VCaP (cell line): ENCODE measurements around the gene CDCA7L.

Experiments
- H3K27ac ChIP-seq: fragments of 450-650 bp; 2 replicates; pipeline ENCODE4 v1.5.1; 2017
- CTCF ChIP-seq: fragments of 450-650 bp; conservative IDR thresholded peaks from 2 replicates; pipeline ENCODE4 v1.5.1; 2017; ENCODE audit warnings: mild to moderate bottlenecking, moderate library complexity

CDCA7L gene

GRCh38 chr7:21944616-21945453 is 864 bp downstream of the CDCA7L start:
- TF ChIP-seq CTCF, result 0 out of 2 replicates have a peak, but pooled peaks have one; percentile 4
- H3K27ac ChIP-seq, result peak overlapping the region; percentile 83

GRCh38 chr7:21943436-21943835 is 2.3 kb downstream of the CDCA7L start:
- no peak for TF ChIP-seq CTCF
- no peak overlapping the region for H3K27ac ChIP-seq

GRCh38 chr7:21942955-21943354 is 2.7 kb downstream of the CDCA7L start:
- H3K27ac ChIP-seq, result no peak overlapping the region

GRCh38 chr7:21941611-21942141 is 4.0 kb downstream of the CDCA7L start:
- no peak overlapping the region for H3K27ac ChIP-seq
- no peak for TF ChIP-seq CTCF

More at GRCh38 chr7:21942955-21943354, 2.7 kb downstream of the CDCA7L start:
- no peak for TF ChIP-seq CTCF

GRCh38 chr7:21939858-21940372 is 5.8 kb downstream of the CDCA7L start:
- TF ChIP-seq CTCF, result no peak

GRCh38 chr7:21939136-21939857 is 6.4 kb downstream of the CDCA7L start:
- TF ChIP-seq CTCF, result no peak
- no peak overlapping the region for H3K27ac ChIP-seq

More at GRCh38 chr7:21939858-21940372, 5.8 kb downstream of the CDCA7L start:
- no peak overlapping the region for H3K27ac ChIP-seq

GRCh38 chr7:21938463-21938862 is 7.2 kb downstream of the CDCA7L start:
- no peak overlapping the region for H3K27ac ChIP-seq
- TF ChIP-seq CTCF, result no peak
